CD4-positive, alpha-beta T cell treated with Interleukin-15 for 1 hour (primary cell): ENCODE results near the gene LDLRAD4.
"Not testable (repeated sequence)": the region's sequence is repeated elsewhere in the genome, so short reads cannot be mapped to it uniquely, and the experiment has no call there.

Experiments used
- DNase-seq: peaks from one replicate; pipeline ENCODE4 v3.0.0-alpha.2; 2020

Gene LDLRAD4

DNA sequence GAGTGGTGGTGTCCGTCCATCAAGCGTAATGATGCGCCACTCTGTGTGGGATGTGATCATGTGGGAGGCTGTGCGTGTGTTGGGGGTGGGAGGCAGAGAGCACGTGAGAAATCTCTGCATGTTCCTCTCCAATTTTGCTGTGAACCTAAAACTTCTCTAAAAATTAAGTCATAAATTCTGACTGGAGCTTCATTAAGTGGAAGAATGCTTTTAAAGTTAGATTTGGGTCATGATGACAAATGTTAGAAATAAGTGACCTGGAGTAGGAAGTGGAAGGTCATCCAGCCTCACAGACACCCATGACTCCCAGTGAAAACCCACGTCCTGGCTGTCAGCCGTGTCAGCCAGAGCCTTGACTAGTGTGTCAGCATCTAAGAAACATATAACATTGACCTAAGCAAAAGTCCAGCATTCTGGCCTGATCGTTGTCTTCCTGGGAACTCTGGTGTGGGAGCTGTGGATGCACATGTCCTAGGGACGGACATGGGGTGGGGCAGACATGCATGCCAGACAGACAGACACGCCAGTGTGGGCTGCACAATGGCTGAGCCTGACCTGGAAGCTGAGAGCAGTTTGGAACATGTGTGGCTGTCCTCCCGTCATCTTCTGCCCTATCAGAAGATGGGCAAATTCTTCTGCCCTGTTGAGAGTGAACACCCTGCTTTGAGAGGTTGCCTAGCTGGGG, 262.2 kb downstream of the LDLRAD4 start:
- no peak for DNase-seq

DNA sequence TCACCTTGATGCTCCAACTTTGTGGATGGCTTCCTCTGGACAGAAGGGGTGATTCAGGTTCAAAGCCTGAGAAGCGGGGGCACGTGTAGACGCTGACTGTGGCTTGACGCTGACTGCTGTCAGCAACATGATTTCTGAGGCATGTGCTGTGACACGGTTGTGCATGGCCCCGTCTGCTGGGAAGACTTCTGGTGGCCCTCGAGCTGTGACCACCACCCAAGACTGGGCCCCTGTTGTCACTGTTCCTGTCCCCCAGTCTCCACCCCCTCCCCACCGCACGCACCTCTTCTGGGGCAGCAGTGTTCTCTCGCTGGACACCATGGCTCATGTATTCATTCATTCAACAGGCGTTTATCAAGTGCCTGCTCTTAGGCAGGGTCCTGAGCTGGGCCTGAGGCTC, 262.8 kb downstream of the LDLRAD4 start:
- no peak for DNase-seq

GRCh38 chr18:13481820-13482617, 263.5 kb downstream of the LDLRAD4 start:
- no peak for DNase-seq

DNA sequence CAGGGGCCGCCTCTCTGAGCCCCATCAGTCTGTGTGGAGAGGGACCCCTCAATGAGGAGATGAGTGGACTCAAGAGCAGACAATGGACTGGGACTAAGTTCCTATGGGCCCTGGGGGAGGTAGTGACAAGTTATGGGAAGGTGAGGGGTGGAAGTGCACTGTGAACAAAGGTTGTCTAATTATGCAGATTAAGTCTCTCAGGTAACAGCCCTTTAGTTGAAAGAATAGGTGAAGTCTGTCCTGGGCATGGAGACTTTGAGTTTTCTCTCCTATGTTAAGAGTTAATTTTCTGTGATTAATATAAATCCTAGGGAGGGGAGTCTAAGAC, 264.0 kb downstream of the LDLRAD4 start:
- no peak for DNase-seq

GRCh38 chr18:13483316-13484270, 265.0 kb downstream of the LDLRAD4 start:
- DNase-seq: no peak

DNA sequence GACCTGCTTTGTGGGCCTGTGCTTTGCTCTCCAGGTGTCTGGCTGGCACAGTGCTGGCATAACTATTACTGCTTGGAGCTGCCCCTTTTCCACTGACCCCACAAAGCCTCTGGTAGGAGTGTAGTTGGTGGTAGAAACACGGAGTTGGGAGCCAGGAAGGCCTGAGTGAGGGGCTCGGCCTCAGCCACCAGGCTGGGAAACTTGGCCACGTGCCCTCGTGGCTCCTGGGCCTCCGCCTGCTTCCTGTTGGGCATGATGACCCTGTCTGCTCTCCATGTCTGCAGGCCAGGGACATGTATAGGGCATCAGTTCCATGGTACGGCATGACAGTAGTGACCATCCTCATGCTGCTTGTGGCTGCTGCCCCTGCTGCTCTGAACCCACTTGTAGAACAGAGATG, 266.6 kb downstream of the LDLRAD4 start:
- no peak for DNase-seq

DNA sequence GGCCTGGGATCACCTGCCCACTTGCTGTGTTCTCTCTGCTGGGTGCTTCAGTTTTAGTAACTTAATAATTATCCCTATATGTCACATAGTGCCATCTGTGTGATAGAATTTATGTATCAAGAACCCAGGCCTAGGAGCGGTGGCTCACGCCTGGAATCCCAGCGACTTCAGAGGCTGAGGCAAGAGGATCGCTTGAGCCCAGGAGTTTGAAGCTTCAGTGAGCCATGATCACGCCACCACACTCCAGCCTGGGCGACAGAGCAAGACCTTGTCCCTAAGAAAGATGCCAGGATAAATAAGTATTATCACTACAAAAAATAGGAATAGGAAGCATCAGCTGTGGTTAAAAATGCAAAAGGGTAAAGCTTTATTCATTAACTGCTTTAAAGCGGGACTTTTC, 267.0 kb downstream of the LDLRAD4 start:
- no peak for DNase-seq

DNA sequence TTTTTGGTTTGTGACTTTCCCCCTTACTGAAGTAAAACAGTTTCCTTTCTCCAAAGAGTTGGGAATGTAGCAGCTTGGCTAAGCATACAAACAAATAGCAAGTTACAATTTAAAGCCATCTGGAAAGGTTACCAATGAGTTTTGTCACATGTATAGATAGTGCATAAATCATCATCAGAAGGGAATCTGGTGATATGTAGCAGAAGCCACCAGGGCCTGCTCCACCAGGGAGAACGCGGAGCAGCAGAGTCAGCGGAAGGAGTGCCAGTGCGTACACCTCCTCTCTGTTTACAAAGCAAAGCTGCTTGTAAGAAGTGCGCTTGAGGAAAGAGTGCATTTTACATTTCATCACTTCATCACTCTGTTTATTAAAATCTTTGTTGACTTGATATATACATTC, 267.7 kb downstream of the LDLRAD4 start:
- DNase-seq: no peak

DNA sequence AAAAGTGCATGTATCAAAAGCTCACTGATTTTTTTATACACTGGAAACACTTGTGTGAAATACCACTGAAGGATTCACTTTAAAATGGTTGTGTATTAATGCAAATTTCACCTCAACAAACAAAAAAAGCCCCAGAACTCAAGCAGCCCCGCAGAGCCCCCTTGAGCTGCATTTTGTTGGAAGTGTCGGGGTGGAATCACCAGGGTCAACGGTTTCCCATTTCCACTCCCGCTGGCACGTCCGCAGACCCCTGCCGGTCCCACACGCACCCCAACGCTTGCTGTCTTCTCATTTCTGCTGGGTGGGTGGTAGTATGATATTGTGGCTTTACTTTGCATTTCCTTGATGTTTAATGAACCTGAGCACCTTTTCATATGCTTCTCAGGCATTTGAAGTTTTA, 268.1 kb downstream of the LDLRAD4 start:
- DNase-seq: no peak

DNA sequence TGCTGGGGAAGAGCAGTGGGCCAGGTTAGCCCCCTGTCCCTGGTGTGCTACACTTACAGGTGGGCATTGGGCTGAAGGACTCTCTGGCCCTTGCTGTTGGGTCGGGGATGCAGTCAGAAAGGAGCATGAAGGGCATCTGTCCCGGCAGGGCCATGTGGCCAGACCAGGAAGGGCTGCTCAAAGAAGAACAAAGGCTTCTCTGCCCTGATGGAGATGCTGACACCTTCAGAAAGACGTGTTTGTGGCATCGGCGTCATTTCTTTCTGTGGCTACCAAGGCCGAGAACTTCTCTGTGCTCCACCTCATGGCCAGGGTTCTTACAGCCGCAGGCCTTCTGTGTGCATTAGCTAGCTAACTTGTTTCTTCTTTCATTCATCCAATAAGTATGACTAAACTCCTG, 268.7 kb downstream of the LDLRAD4 start:
- DNase-seq: no peak

GRCh38 chr18:13488281-13488929, 269.8 kb downstream of the LDLRAD4 start:
- no peak for DNase-seq

- DNase-seq: not testable (repeated sequence)
These were observed 270.7 kb downstream of the LDLRAD4 start for GRCh38 chr18:13489303-13489702.

- no peak for DNase-seq
These were observed 272.6 kb downstream of the LDLRAD4 start for GRCh38 chr18:13491138-13491537.

DNA sequence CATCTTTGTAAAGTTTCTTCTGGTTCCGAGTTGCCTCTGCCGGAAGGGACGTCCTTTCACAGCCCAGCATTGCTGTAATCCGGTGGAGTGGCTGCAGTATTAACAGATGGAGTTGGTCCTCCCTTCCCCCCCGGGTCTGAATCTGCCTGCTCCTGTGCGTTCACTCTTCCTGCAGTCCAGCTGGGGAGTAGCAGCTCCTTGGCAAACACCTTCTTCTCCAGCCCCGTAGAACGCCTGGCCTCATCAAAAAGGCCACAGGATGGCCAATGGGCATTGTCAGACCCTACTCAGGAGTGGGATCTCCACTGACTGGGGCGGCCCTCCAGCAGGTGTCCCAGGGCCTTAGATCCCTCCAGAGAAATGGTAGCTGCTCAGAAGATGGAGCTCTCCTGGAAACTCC, 273.8 kb downstream of the LDLRAD4 start:
- no peak for DNase-seq

DNA sequence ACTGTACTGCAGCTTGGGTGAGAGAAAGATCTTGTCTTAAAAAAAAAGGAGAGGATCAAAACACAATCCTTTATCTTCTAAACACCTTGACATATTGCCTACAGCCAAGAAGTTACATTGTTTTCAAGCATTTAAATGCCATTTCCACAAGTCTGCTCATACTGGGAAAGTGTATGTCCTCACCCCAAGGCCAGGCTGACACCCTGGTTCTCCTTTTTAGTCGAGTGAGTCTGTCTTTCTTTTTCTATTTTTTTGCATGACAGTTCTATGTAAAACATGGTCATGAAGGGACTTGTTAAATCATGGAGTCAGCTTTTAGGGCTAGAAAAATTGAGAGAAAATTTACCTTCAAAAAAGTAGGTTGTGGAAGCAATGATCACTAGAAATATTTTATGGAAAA, 274.5 kb downstream of the LDLRAD4 start:
- no peak for DNase-seq

DNA sequence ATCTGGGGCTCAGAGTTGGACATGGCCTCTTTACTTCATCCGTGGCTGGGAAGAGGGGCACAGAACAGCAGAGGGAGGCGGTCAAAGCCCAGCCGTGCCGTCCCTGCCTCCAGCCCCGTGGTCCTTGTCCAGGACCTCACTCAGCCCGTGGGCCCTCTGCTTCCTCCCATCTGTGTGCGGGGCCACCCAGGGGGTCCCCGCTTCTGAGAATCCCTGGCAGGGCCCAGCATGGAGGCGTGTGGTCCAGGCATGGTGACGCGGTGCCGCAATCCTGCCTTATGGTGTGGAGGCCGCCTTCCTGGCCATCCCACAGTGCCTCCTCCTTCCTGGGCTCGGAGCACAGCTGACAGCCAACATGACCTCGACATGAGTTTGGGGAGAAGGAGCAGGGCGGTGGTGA, 275.2 kb downstream of the LDLRAD4 start:
- DNase-seq: no peak

DNA sequence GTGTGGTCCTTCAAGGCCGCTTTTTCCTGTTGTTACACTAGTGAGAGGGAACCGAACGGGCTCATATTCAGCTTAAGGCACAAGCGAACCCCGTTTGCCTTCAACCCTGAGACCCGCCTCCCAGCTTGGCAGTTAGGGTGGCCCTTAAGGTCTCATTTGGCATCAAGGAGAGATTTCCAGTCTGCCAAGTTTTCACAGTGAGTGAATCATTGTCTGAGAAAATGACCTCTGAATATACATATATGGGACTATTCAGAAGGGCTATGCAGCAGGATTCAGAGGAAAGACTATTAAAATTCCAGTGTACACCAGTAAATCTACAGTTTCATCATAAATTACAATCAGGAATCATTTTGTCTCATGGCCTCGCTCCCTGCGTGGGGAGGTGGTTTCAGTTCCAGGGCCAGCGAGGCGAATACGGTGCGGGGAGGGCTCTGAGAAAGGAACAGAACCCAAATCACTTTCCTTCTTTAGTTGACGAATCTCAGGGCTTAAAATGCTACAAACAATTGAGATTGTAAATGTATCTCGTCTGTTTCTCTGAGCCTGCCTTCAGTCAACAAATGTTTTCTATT, 276.4 kb downstream of the LDLRAD4 start:
- no peak for DNase-seq

DNA sequence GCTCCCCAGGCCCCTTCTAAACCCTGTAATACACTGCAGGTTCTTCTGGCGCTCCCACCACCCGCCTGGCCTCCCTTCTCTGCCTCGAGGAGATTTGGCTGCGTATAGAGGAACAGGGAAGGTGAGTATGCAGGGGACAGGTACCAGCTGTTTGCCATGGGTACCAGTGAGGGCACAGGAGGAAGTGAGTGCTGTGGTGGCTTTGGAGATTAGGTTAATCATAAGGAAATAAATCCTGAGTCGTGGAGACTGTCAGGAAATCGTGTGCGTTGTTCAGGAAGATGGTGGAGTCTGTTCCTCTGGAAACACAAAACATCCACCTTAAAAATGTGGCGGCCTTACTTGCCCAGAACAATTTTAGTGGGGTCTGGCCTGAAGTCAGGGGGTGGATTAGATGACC, 277.4 kb downstream of the LDLRAD4 start:
- no peak for DNase-seq

GRCh38 chr18:13496691-13497281, 278.2 kb downstream of the LDLRAD4 start:
- no peak for DNase-seq

GRCh38 chr18:13499803-13500202, 281.2 kb downstream of the LDLRAD4 start:
- no peak for DNase-seq

DNA sequence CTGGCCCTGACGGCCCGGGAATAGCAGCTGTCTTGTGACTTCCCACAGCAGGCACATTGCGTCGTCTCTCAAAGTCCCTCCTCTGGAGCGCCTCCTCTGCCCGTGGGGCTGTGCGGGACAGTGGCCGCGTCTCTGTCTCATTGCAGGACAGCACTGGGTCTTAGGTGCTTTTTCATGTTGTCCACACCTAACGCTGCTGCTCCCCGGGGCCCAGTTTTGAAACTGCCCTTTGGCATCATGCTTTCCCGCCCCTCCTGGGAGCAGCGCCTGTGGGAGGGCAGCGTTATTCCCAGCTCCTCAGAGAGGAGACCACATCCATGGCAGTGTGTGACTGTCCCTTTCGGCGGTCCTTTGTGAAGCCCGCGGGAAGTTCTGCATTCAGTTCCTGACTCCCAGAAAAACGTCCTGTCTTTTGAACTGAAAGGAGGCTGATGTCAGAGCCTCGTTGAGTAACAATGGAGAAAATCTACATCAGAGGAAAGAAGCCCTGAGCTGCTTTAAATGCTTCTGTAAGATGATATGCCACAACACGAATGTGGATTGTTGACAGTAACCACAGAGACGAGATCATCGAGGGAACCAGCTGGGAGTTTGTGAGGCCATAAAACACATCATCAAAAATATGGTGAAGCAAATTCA, 281.8 kb downstream of the LDLRAD4 start:
- no peak for DNase-seq
